GM12892 (cell line): ENCODE results near the gene HMGA1.

Source experiments
- POLR2A ChIP-seq: IDR thresholded peaks from 2 replicates; pipeline ENCODE4 v1.6.1; 2011; ENCODE audit warnings: low read depth, low read length, control low read depth
- POLR2AphosphoS5 ChIP-seq: IDR thresholded peaks from 2 replicates; pipeline ENCODE4 v1.6.1; 2011; ENCODE audit warnings: low read depth, low read length, control low read depth

DNA sequence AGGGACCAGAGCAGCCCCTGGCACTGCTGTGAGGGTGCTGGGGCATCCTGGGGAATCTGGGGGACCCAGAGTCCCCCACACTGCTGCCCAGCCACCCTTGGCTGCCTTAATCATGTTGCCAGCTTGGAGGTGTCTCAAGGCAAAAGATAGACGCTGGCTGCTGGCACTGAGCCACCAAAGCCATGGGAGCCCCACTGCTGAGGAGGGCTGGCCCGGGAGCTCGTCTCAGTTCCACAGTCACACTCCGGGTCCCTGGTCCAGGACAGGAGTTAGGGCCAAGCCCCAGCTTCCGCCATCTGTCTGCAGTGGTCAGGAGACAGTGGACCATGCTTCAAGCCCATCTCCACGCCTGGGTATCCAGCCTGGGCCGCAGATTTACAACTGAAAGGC, 41.0 kb upstream of the HMGA1 start:
- TF ChIP-seq POLR2A (no peak), POLR2AphosphoS5 (no peak)
